DLD1 (cell line): ENCODE data around the gene WDR7.

Experiments used
- in situ Hi-C: cut with HindIII; loops from 2 replicates; pipeline ENCODE4 v1.10.0; 2017; ENCODE audit warnings: low sequenced_read_pairs

WDR7 gene

DNA sequence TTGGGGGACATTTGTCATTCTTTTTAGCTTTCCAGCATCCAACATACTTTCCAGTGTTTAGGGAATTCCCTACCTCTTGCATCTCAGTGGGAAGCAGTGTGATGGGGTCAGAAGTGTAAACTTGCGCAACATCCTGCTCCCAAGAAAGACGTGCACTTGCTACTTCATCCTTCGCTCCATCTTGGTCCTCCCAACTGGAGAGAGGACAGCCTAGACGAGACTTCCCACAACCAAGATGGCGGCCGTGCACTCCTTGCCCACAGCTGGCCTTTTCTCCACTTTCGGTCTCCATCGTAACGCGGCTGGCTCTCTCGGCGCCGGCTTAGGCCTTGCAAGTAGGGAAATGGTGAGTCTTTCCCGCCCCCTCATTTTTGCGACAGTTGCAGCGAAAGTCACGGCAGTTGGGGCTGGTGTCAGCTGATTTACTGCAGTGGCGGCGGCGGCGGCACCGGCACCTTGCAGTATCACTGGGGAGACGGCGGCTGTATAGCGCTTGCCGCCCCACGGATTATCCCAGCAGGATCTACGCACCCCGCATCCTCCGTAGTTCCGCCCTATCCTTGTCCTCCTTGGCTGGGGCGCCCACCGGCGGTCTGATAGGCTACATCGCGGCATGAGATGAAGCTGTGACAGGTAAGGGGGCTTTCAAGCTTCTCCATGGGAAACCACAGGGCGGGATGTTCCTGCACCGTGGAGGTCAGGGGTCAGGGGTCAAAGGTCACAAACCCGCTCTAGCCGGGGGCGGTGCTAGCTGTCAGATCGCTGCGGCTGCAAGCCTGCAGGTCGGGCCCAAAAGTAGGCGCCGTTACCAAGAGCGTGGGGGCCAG, at the start of gene WDR7:
Gene WDR7 (plus strand): TSS at position 416 of the 827 bp plus-strand sequence. CDS start 21,157 bp downstream, outside the sequence.
- in situ Hi-C loops: no loop called here

DNA sequence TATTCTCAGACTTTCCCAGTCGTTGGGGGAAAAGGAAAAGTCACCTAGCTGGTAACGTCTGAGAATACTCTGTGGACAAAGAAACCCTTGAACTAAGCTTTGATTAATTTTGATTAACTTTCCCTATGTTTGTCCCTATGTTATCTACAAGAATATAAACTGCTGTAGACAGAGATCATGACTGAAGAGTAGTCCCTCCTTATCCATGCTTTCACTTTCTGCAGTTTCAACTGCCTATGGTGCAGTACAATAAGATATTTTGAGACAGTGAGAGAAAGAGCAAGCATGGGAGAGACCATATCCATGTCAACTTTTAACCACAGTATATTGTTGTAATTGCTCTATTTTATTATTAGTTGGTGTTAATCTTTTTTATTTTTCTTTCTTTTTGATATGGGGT, 44.5 kb upstream of the WDR7 start:
- in situ Hi-C loops: no loop called here

DNA sequence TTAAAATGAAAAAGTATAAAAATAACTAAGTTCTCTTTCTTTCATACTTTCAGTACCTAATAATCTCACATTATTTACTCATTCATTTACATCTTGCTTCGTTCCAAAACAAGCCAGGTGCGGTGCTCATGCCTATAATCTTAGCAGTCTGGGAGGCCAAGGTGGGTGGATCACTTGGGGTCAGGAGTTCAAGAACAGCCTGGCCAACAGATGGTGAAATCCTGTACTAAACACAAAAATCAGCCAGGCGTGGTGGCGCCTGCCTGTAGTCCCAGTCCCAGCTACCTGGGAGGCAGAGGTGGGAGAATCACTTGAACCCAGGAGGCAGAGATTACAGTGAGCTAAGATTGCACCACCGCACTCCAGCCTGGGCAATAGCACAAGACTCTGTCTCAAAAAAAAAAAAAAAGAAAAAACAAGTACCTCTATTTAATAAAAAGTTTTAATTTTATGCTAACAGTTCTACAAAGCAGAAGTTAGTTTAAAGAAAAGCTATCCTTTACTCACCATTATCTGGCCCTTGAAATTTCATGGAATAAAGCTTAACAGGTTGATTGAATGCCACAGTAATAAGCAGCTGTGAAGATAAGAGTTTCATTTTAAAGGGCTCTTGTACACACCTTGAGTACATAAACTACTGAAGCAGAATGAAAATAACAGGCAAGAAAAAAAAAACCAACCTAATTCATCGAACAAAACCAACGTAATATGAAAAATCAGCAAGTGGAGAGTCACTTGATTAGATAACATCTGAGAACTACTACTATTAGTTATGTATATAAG, 35.2 kb upstream of the WDR7 start:
- in situ Hi-C loops: no loop called here

DNA sequence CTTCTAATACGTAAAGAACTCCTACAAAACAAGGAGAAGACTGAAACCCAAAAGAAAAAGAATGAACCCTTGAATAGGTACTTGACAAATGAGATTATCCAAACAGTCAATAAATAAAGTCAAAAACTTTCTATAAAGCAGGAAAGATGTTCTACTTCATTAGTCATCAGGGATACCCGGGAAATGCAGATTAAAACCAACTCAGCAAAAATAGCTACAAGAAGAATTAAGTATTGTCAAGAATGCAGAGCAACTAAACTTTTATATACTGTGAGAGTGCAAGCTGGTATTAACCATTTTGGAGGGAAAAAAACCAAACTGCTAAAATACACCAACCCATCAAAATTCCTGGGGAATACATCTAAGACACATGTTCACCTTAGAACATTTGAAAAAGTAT, 23.2 kb upstream of the WDR7 start:
- in situ Hi-C loops: no loop called here

DNA sequence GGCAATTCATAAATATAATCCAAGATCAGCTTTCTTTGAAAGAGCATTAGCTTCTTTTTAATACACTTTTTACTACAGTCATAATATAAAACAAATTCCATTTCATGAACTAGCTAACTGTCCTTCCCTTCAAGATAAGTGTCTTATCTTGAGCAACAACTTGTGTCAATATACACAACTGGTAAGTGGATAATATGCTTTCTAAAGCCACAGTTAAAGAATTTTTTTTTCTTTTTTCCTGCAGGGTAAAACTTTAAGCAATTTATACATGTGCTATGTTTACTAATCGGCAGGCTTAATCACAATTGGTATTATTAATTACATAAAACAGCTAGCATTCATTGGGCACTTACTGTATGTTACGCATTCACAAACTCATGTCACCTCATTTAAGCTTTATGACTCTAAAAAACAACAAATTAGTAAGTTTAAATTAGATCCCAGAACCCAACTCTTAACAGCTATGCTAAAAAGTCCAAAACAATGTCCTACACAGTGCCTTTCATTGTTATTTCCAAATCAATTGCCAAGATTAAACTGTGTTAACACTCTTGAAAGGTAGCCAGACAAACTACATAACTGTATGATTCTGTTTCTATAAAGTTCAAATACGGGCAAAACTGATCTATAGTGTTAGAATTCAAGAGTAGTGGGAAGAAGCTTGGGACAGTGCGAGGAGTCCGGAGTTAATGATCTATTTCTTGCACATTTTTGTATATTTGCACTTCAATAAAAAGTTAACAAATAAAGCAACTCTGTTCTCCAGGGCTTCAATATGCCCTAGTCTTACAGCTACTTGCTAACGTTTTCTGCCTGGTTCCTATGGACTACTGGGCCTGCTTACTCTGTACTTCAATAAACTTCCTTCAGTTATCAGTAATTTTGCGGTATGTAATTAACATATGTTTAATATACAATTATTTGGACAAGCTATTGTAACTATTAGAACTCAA, 18.8 kb upstream of the WDR7 start:
- in situ Hi-C loops: no loop called here

DNA sequence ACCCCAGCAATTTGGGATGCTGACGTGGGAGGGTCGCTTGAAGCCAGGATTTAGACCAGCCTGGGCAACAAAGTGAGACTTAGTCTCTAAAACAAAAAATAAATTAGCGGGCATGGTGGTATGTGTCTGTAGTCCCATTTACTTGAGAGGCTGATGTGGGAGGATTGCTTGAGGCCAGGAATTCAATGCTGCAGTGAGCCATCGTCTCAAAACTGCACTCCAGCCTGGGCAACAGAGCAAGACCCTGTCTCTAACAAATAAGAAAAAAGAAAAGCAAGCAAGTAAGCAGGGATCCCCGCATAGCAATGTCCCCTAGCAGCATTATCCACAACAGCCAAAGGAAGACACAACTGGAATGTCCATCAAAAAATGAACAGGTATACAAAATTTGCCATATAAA, 16.2 kb upstream of the WDR7 start:
- in situ Hi-C loops: no loop called here

DNA sequence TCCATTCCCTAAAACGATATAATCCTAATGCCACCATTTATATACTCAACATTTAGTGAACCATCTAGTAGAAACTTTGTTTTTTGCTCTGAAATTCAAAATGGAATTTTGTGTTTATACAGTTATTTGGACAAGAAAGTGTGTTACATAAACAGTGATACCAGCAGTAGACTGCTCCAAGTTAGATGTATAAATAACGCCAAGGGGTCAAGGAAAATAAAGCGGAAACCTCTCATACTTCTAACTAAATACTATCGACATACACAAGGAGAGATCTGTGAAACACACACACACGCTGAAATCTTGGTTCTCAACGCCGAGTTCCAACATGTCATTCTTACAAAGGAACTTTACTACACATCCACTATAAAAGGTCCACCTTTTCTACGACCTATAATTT, 14.0 kb upstream of the WDR7 start:
- in situ Hi-C loops: no loop called here

DNA sequence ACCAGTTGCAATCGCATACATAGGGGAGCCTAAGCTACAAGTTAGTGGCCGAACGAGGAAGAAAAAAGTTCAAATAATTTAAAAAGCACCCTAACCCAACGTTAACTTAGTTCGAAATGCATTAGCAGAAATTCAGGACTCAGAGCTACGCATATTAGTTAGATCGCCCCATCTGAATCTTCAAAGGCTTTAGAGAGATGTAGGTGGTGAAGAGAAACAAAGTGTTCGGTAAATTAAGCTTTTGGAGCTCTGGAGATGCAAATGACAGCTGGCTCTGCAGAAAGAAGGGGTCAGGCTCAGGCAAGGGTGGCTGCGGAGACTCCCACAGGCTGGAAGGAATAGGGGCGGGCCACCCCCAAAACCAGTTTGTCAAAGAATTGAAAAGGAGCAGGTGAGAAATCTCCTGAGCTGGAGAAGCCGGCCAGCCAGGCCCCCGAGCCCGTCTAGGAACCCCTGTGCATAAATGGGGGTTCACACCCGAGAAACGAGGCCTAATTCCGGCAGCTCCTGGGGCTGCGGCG, 13.4 kb upstream of the WDR7 start:
- in situ Hi-C loops: no loop called here

DNA sequence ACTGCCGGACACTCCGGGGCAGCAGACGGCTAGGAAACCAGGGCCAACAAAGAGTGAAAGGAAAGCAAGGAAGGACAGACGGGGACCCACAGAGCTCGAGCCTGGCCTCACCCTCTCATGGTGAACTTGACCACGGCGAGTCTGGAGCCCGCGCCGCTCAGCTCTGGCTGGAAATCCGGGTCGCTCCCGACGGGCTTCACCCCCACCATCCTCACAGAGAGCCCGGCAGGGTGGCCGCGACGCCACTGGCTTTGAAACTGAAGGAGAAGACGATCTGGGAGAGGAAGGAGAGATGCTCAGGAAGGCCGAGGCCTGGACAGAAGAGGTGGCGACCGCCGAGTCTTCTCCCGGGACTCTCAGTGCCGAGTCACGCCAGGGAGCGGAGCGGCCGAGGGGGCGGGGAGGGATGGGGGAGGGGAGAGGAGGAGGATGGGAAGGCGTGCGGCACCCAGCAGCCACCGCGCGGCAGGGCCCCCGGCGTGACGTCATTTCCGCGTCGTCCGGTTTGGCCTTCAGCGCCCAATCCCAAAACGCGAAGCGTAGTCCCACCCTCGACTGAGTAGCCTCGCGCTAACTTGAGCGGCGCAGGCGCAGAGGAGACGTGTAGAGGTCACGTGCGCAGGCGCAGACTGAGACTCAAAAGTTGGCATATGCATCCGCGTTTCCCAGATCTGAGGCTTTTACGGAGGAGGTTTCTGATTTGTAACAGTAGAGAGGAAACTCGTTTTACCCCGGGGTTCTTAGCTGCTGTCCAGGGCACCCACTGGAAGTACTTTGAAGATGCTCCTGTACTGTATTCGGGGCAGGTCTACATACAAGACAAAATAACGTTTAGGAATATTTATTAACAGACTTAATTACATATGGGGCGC, 12.7 kb upstream of the WDR7 start, which contains the start of gene TXNL1:
Gene TXNL1 (minus strand): TSS at position 361 of the 872 bp plus-strand sequence. CDS start 152 bp downstream, at position 209.
- in situ Hi-C loops: no loop called here

DNA sequence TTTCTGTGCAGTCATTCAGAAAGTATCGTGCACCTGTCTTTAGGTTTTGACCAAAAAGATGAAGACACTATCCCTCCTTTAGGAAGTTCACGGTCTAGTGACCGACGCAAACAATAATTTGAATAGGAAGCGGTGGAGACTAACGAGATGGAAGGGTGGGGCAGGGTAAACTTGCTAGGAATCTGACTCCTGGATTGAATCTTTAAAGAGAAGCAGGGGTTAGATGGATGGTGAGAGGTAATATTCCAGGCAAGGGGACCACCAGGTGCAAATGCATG, 12.1 kb upstream of the WDR7 start:
- in situ Hi-C loops: no loop called here

DNA sequence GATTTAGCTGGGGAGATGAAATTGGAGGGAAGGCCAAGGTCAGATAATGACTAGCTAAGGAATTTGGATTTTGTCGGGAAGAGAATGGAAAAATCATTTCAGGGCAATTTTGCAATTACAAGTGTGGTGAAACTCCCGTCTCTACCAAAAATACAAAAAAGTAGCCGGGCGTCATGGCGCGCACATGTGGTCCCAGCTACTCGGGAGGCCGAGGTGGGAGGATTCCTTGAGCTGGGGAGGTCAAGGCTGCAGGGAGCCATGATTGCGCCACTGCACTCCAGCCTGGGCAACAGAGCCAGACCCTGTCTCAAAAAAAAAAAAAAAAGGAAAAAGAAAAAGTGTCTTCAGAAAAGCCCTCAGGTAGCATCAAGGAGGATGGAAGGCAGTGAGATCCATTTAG, 11.6 kb upstream of the WDR7 start:
- in situ Hi-C loops: no loop called here

DNA sequence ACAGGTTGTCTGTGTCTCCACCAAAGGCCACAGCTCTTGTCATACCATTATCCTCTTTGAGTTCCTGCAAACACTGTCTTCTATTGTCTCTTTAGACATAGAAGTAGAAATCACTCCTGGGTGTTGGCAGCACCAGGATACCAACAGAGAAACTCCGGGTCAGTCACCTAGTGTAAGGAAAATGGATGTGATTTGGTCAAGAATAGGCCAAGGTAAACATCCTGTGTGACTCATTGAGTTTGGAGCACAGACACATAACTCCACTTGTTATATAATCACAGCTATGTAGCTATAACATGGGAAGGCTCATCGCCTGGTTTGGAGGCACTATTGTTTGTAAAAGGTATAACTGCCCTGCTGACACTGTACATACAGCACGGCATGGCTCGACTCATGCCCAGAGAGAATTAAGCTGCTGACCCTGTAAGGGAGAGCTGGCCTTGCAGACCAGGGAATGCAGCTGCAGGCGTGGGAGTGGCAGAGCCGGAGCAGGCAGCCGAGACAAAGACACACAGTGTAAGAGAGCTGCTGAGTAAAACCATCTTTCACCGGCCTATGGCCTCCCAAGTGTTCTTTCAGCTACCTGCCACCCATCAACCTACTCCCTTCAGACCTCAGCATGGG, 9.3 kb upstream of the WDR7 start:
- in situ Hi-C loops: no loop called here

DNA sequence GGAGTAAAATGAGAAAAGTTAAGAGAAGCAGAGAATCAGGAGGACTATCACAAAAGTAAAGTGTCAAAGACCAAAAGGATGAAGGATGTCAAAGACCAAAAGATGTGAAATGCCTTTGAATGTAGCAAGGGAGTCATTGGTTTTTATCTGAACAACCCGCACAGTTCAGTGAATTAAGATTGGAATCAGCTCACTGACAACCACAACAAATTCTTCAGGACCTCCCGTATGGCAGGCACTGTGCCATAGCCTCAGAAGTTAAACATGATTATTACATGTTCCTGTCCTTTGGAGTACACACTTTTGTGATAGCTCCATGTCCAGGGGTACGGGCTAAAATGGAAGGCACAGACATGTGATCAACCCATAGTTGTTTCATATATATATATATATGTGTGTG, 7.8 kb upstream of the WDR7 start:
- in situ Hi-C loops: no loop called here

DNA sequence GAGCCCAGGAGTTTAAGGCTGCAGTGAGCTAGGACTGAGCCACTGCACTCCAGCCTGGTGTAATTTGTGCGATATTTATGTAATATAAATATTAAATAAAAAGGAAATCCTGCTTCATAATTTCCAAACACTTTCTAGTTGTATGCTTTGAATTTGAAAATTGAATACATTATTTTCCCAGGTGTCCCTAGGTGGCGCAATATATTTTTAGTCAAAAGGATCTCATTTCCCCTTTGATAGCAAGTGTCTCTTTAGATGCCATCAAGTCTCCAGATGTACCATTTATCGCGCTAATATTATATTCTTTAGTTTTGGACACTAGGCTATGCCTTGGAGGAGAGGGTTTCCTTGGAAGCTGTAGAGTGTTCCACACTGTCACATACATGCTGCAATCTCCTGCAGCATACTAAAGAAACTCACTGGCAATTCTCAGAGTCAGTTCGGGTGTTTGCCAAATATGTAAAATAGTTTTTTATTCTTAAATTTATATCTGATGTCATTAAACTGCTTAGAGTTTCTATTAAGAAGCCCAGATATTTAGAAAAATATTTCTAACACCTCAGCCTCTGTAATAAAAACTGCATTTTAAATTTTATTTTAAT, 5.6 kb upstream of the WDR7 start:
- in situ Hi-C loops: no loop called here

DNA sequence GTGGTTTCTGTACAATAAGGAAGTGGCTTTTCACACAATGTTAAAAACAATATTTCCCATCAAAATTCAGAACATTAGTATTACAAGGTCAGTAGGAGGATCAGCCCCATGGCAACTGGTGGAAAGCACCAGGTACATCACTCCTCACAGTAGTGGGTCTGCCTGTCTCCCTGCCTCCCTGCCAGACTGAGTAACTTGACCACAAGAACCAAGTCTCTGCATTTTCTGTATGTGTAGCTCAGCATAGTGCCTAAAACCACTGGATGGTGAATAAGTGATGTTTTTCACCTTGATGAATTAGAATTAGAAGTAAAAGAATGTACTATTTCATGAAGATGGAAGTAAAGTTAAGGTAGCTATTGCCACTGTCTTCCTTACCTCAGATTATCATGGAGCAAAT, 4.1 kb upstream of the WDR7 start:
- in situ Hi-C loops: no loop called here

DNA sequence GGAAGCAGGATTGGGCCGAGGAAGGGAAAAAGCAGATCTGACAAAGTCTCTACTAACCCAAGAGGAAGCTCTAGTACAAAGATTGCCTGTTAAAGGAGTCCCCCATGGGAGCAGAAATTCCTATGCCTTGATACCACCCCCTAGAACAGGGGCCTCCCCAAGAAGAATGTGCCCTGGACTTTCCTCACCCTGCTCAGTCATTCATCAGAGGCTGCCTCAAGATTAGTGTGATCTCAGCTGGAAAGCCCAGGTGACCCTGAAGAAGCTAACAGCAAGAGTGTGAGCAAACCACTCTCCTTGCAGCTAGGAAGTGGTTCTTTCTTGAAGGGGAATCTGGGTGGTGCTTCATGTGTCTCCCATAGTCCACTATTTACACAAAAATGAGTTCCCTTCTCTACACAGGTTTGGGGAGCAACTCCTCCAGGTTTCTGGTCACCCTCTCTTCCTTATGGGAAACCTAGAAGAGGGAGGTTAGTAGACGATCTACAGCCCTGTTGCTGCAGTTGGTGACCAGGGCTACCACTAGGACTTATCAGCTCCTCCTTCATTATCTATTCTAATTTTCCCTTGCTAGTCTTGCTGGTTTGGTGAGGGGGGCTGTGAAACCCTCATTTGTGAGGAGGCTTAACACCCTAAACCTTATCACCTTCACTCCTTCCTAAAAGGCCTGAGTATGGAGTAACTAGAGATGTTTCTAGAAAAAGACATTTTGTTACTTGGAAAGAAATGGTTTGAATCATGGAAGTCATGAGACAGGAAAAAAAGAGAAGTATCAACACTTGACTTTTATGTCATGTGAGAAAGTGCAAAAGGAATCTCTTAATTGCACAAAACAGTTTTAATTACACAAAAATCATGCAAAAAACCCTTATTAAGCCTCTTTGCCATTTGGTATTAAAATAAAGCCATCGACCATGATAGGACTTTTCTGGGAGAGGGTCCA, 2.9 kb upstream of the WDR7 start:
- in situ Hi-C loops: no loop called here

DNA sequence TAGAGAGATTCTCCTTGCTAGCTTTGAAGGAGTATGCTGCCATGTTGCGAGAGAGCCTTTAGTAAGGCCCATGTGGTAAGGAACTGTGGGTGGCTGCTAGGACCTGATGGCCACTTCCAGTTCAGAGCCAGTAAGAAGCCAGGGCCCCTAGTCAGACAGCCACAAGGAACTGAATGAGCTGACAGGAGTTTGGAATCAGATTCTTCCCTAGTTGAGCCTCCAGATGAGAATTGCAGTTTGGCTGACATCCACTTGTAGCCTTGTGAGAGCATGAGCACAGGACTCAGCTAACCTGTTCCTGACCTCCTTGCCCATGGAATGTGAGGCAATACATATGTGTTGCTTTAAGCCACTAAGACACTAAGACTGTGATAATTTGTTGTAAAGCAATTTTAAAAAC, 1.2 kb upstream of the WDR7 start:
- in situ Hi-C loops: no loop called here

DNA sequence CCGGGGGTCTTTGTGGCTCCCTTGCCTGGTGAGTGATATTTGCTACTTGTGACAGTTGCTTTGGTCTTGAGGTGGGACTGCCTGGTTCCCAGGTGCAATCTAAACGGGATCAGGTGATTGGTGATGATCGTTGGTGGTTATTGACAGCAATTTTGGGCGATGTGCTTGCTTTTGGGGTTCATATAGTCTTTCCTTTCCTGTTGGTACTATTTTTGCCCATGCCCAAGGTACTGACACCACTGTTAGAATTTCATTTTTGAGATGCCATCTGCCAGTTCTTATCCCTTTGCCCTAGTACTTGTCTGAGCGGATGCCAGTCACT, 573 bp downstream of the WDR7 start:
- in situ Hi-C loops: no loop called here
